SKM-1 (cell line): Measurements from ENCODE around the gene CCDC148.
"Not testable (repeated sequence)": the region's sequence is repeated elsewhere in the genome, so short reads cannot be mapped to it uniquely, and the experiment has no call there.

Source experiments
- DNase-seq: peaks from one replicate; lab custom pipeline; 2025; ENCODE audit not compliant: unreplicated experiment; lab: John Stamatoyannopoulos, UW

Gene CCDC148

GRCh38 chr2:158439062-158439461 lies 17.5 kb downstream of the CCDC148 start:
- DNase-seq = not testable (repeated sequence)

GRCh38 chr2:158433716-158434115 lies 22.8 kb downstream of the CCDC148 start:
- not testable (repeated sequence) for DNase-seq

DNA sequence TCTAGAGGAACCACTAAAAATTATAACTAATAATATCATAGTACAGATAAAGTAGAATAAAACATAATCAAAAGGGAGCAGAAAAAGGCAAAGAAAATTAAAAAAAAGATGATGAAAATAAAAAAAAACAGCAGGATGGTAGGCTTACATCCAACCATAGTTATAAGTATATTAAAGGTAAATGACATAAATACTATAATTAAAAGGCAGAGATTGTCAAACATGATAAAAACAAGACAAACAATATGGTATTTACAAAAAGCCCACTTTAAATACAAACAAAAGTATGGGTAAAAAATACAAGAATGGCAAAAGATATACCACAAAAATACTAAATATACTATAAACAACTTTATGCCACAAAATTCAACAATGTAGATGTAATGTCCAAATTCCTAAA lies 24.4 kb downstream of the CCDC148 start:
- no peak for DNase-seq

GRCh38 chr2:158414538-158414937 lies 42.0 kb downstream of the CCDC148 start:
- no peak for DNase-seq

DNA sequence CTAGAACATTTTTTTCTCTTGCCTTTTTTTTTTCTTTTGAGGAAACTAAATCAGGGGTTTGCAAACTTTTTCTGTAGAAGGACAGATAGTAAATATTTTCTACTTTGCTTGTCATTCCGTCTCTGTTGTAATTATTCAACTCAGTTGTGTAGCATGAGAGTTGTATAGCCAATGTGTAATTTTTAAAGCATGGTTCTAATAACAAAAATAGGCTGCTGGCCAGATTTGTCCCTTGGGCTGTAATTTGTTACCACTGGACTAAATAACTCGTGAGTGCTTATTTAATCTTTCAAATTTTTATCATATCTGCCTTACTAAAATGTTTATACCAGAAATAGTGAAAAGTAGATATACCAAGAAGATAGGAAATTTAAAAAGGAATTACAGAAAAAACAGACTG lies 43.0 kb downstream of the CCDC148 start:
- DNase-seq = no peak

- no peak for DNase-seq
Observed at GRCh38 chr2:158412206-158412605, 44.3 kb downstream of the CCDC148 start.

DNA sequence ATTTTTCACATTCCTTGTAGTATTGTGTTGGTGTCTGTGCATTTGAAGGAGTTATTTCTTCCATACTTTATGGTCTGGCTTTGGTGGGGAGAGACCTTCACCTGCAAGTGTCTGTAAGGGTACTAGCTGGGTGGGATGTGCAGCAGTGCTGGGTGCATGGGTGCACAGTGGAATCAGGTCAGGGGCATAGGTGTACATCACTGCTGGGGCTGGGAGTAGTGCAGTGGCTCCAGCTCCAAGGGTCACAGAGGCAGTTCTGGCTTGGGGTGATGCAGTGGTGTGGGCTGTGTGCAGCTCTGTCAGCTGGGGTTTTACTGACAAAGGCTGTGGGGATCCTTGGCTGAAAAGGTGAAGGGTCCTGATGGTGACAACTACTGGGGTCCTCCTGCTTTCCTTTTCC lies 44.8 kb downstream of the CCDC148 start:
- no peak for DNase-seq

DNA sequence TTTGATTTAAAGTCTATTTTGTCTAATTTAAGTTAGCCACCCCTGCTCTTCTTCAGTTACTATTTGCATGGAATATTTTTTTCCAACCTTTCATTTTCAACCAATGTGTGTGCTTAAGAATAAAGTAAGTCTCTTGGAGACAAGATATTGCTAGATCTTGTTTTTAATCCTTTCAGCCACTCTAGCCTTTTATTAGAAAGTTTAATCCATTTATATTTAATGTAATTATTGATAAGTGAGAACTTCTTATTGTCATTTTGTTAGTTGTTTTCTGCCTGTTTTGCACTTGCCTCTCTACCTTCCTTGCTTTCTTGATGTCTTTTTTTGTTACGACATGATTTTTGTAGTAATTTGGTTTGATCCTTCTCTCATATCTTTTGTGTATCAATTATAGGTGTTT lies 46.4 kb downstream of the CCDC148 start:
- no peak for DNase-seq

GRCh38 chr2:158407031-158407430 lies 49.5 kb downstream of the CCDC148 start:
- no peak for DNase-seq

GRCh38 chr2:158405341-158405740 lies 51.2 kb downstream of the CCDC148 start:
- DNase-seq = no peak

DNA sequence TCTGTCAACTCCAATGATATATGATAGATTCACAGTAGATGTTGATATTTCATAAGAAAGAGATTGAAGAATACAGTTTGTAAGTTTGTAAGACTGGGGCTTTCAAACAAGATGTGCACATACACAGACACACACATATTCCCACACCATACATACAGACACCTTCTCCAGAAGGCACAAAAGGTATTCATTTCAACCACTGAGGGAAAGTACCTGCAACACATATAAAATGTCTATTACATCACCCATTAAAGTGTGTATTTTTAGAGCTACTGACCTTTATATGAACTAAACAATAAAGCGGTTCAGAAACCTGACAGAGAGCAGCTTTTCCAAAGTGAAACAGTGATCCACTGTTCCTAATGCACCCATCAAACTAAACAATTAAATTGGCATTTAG lies 53.3 kb downstream of the CCDC148 start:
- DNase-seq = no peak

DNA sequence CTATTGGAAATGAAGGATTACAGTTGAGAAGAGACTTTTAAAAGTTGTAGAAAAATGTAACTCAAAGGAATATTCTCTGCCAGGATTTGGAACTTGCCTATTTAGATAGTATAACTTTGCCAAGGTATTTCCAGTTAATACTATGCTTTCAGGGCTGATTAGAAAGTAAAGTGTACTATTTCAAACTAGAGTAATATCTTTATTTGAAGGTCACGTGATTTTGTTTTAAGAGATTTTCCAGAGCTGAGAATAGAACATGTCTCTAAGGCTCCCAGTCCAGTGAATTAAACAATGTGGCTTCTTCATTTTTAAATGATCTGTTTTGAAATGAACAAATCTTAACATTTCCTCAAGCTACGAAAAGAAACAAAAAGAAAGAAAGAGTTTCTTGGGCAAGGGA lies 53.9 kb downstream of the CCDC148 start:
- no peak for DNase-seq

DNA sequence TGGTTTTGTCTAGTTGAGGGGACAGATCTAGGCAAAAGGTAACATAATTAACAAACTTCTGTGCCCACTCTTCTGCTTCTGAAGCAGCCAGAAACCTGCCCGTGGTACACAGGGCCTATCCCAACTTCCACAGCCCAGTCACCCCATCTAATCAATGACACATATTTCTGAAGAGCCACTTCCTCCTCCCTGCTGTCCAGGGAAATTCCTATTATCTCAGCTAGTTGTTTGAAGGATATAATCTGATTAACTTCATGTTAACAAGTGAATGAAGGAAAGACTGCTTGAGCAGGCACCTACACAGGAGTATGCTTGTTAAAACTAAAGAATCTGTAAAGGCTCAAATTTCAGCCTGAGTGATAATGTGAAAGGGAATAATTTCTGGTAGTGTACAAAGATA lies 61.4 kb downstream of the CCDC148 start:
- DNase-seq = no peak

DNA sequence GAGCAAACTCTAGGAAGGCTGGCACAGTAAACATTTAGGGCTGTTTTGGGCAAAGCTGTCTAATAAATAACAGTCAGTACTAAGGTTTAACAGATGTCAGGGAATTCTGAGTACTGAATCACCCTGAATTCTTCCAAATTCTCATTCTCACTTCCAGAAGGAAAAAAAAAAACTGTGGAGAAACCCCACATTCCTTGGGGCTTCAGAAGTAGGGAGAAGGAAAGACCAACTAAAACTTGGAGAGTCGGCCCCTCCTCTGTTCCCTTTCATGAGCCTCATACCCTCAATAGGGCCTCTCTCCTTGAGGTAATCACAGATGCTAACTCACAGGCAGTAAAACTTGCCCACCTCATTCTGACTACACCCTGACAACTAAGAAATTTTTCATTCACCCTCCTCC lies 62.1 kb downstream of the CCDC148 start:
- DNase-seq = no peak

DNA sequence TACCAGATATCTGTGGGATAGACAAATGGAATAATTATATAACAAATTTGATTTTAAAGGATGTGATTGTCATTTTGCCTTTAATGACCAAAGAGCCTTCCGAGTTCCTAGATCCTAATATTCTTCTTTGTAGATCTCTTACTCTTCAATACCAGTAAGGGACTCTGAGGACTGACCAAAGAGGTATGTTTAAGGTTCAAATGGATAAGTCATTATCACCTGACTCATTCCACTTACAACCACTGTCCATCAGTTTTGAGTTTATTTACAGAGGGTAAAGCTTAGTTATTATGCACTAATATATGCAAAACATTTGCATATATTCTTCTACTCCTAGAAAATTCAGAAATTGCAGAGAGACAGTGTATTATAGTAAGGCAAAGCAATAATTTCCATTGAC lies 62.7 kb downstream of the CCDC148 start:
- no peak for DNase-seq

DNA sequence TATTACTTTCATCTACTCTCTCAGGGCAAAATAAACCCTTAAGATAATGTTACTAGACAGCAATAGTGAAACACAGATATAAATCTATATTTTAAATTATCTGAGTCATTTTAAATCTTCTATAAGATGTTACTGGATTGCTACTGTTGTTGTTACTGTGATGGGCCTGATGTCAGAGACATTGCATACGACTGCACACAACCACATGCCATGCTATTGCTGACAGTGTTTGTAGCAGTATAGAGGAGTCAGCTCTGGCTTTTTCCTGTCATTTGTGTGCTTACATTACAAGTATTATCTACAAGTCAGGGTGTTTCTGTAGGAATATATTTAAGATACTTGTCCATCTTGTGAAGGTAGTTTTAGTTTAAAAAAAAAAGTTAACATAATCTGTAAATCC lies 63.9 kb downstream of the CCDC148 start:
- no peak for DNase-seq

GRCh38 chr2:158391876-158392275 lies 64.7 kb downstream of the CCDC148 start:
- DNase-seq = no peak

DNA sequence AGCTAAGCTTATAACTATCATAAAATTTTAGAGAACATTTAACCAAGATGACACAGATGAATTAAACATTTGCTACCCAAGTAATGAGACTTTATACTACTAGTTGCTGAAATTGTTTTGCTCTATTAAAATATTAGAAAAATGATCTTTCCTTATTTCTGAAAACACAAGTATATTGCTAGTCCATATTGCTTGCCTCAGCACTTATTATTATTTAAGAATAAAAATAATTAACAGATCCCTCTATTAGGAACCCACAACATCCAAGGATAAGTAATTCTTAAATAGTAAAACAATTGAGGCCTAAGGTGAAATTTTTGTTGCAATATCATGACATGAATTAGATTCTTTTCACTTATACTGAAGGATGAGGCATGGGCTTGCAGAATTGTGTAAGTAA lies 65.2 kb downstream of the CCDC148 start:
- DNase-seq = no peak

- no peak for DNase-seq
Observed at GRCh38 chr2:158388159-158388558, 68.4 kb downstream of the CCDC148 start.

DNA sequence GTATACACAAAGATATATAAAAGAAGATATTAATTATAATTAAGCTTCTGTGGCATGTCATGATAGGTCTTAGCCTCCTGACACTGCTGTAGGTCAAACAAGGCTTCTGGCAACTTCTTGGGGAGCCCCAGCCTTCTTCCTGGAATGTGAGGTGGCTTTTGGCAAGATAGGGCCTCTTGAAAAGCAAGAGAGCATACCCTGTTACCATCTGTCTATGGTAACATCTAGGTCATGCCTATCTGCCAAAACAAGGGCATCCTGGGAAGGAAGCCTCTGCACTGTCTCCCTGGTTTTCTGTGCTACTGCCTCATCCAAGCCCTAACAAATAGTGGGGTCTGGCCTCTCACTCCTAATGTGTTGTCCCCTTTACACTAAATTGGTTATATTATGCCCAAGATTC lies 70.9 kb downstream of the CCDC148 start:
- DNase-seq = no peak

GRCh38 chr2:158381978-158382377 lies 74.6 kb downstream of the CCDC148 start:
- DNase-seq = no peak

DNA sequence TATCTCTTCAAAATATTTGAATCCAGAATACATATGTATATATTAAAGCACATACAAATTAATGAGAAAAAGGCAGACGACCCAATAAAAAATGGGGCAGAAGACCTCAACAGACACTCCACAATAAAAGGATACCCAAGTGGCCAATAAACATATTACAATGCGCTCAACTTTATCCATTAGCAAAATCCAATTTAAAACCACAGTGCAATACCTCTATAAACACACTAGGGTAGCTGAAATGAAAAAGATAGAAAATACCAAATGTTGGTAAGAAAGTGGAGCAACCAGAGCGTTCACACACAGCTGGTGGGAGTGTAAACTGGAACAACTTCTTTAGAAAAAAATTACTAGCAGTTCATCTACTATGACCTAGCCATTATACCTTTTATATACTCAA lies 75.3 kb downstream of the CCDC148 start:
- DNase-seq = no peak

DNA sequence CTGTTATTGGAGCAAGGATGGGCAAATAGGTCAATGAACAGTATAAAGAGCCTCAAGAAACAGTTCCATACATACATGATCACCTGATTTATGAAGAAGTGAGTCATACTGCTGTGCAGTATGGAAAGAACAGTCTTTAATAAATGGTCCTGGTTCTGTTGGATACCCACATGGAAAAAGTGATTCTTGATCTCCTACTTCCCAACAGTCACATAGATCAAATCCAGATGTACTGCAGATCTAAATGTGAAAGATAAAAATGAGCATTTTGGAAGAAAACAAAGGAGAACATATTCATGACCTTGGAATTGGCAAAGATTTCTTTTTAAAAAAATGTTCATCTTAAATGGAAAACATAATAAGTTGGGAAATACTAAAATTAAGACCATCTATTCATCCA lies 75.8 kb downstream of the CCDC148 start:
- DNase-seq = no peak

DNA sequence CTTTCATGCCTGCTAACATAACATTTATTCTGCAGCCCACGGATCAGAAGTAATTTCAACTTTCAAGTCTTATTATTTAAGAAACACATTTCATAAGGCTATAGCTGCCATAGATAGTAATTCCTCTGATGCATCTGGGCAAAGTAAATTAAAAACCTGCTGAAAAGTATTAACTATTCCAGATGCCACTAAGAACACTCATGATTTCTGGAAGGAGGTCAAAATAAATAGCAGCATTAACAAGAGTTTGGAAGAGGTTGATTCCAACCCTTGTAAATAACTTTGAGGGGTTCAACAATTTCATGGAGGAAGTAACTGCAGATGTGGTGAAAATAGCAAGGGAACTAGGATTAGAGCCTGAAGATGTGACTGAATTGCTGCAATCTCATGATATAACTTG lies 77.6 kb downstream of the CCDC148 start:
- no peak for DNase-seq
